ENCODE results near the gene FTSJ3. TPM values are rescaled to one million over a fixed set of nuclear protein-coding genes. Genes with fewer than 3 reads are reported as not detected.
A peak's percentile ranks its signal among the peaks of the same experiment; 100 is the strongest.

FTSJ3 gene
- total and polyA plus RNA-seq, 2 donors from 2014 or later: 23.7 to 38.7 TPM

GRCh38 chr17:63842173-63842539 lies 14.7 kb upstream of the FTSJ3 start:
- FAIRE-seq (no peak), DNase-seq (peak in 4 of 5 donors; percentile 54 to 86 (median 78))
- H3K4me1 ChIP-seq (ENCODE audit: control insufficient read depth in 2 of 3, insufficient read depth in 2 of 3, low read depth in 1 of 3, low read length in 3 of 3): peaks cover 4 to 32% (median 21%) of the 10 kb centered on the region in 3 donors
- TF ChIP-seq CTCF (IDR thresholded peaks at IDR 0.05; ENCODE audit: borderline replicate concordance, extremely low read depth, insufficient read depth): no peak
- peak overlapping the region; percentile 74 to 90 (median 77) for H3K4me3 ChIP-seq (ENCODE audit: low read length in 3 of 3)
- intact Hi-C loops (cut with DNase I): no loop called here
- no peaks in the 10 kb centered on the region for H3K9me3 ChIP-seq (ENCODE audit: control insufficient read depth in 2 of 3, insufficient read depth in 1 of 3, low read length in 3 of 3)
- H3K27me3 ChIP-seq (ENCODE audit: control insufficient read depth, insufficient read depth, low read length): no peaks in the 10 kb centered on the region
- peak overlapping the region; percentile 66 to 89 for H3K27ac ChIP-seq (ENCODE audit: low read depth in 2 of 2, low read length in 2 of 2)
- peak overlapping the region; percentile 72 to 94 (median 76) for H3K9ac ChIP-seq (ENCODE audit: low read length in 3 of 3)
- no peaks in the 10 kb centered on the region for H3K36me3 ChIP-seq (ENCODE audit: control insufficient read depth in 2 of 3, insufficient read depth in 3 of 3, low read length in 3 of 3)

- TF ChIP-seq CTCF (IDR thresholded peaks at IDR 0.05; ENCODE audit: borderline replicate concordance, extremely low read depth, insufficient read depth): no peak
- intact Hi-C loops (cut with DNase I): no loop called here
- Histone ChIP-seq H3K9ac (ENCODE audit: low read length in 3 of 3) (peak overlapping the region; percentile 72 to 94 (median 76)), H3K4me1 (ENCODE audit: control insufficient read depth in 2 of 3, insufficient read depth in 2 of 3, low read depth in 1 of 3, low read length in 3 of 3) (peaks cover 4 to 32% (median 21%) of the 10 kb centered on the region in 3 donors), H3K9me3 (ENCODE audit: control insufficient read depth in 2 of 3, insufficient read depth in 1 of 3, low read length in 3 of 3) (no peaks in the 10 kb centered on the region), H3K4me3 (ENCODE audit: low read length in 3 of 3) (peak overlapping the region; percentile 74 to 90 (median 77)), H3K27me3 (ENCODE audit: control insufficient read depth, insufficient read depth, low read length) (no peaks in the 10 kb centered on the region), H3K36me3 (ENCODE audit: control insufficient read depth in 2 of 3, insufficient read depth in 3 of 3, low read length in 3 of 3) (peaks cover 0 to 3% (median 0%) of the 10 kb centered on the region in 3 donors), H3K27ac (ENCODE audit: low read depth in 2 of 2, low read length in 2 of 2) (peak overlapping the region; percentile 66 to 89)
- DNase-seq: peak; percentile 51 to 83 (median 74)
- FAIRE-seq: no peak
Measured at GRCh38 chr17:63841350-63842172, 14.1 kb upstream of the FTSJ3 start.

- H3K4me3 ChIP-seq (ENCODE audit: low read length in 3 of 3): peak overlapping the region; percentile 74 to 90 (median 77)
- no peak for TF ChIP-seq CTCF (IDR thresholded peaks at IDR 0.05; ENCODE audit: borderline replicate concordance, extremely low read depth, insufficient read depth)
- peaks cover 0 to 3% (median 2%) of the 10 kb centered on the region in 3 donors for H3K36me3 ChIP-seq (ENCODE audit: control insufficient read depth in 2 of 3, insufficient read depth in 3 of 3, low read length in 3 of 3)
- H3K9ac ChIP-seq (ENCODE audit: low read length in 3 of 3): peak overlapping the region in 2 of 3 donors; percentile 76 to 94
- peak in 1 of 5 donors; percentile 75 for DNase-seq
- intact Hi-C loops (cut with DNase I): no loop called here
- H3K9me3 ChIP-seq (ENCODE audit: control insufficient read depth in 2 of 3, insufficient read depth in 1 of 3, low read length in 3 of 3): no peaks in the 10 kb centered on the region
- no peak for FAIRE-seq
- H3K27me3 ChIP-seq (ENCODE audit: control insufficient read depth, insufficient read depth, low read length): no peaks in the 10 kb centered on the region
- H3K27ac ChIP-seq (ENCODE audit: low read depth in 2 of 2, low read length in 2 of 2): peak overlapping the region in 1 of 2 donors; percentile 66
- peaks cover 4 to 32% (median 21%) of the 10 kb centered on the region in 3 donors for H3K4me1 ChIP-seq (ENCODE audit: control insufficient read depth in 2 of 3, insufficient read depth in 2 of 3, low read depth in 1 of 3, low read length in 3 of 3)
Measured at GRCh38 chr17:63840591-63841349, 13.3 kb upstream of the FTSJ3 start.
